HG03354 (cell line): ENCODE measurements around the gene TSLP.

Source experiments
- ATAC-seq: cut with Tn5 transposase; IDR thresholded peaks from one replicate; pipeline ENCODE4 v1.9.1; 2021; ENCODE audit warnings: mild to moderate bottlenecking; ENCODE audit not compliant: unreplicated experiment, poor library complexity, severe bottlenecking

Gene TSLP

DNA sequence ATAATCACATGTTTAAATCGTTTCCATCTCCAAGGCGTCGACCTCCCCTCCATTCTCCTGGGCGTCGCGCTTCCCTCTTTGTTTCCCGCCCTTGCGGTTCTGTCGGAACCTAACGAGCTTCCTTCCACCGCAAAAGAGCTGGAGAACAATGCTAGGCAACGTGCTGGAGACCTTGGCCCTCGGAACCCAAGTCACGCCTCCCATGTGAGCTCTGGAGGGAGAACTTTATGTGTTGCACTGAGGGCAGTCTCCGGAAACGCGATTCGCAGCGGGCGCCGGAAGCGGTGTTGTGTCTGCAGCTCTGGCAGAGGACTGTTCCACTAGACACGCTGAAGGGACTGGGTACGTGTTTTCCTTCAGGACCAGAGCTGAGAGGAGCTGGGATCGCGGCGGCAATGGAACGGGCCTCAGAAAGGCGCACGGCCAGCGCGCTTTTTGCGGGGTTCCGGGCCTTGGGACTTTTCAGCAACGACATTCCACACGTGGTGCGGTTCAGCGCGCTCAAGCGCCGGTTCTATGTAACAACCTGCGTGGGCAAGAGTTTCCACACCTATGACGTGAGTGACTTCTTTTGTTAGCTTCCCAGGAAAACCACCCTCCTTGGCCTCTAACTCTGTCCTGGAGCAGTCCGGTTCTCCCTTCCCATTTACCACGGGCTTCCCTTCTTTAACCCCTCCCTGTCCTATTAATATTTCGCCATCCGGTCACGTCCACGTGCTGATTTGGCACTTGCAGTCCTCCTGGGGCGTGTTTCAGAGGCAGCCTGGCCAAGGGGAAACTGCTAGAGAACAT lies 20.7 kb downstream of the TSLP start, which contains the start of gene WDR36:
WDR36 (plus strand) TSS at position 287 of the 792 bp plus-strand sequence; CDS start at position 396, 109 bp downstream.
- peak; percentile 95 for ATAC-seq

DNA sequence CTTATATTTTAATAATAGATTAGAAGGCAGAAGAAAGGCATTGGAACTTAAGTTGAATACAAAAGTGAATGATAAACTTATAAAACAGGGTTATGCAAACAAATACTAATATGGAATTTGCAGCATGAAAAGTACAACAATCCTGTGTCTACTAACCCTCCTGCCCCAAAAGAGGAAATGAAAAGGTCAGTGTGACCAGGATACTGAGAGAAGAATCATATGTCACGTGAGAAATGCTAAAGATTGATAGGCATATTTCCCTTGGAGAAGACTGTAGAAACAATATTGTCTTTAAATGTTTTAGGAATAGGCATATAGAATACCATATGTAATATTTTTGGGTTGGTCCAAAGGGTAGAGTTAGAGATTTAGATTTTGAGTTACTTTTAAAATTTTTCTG lies 24.5 kb downstream of the TSLP start:
- no peak for ATAC-seq

DNA sequence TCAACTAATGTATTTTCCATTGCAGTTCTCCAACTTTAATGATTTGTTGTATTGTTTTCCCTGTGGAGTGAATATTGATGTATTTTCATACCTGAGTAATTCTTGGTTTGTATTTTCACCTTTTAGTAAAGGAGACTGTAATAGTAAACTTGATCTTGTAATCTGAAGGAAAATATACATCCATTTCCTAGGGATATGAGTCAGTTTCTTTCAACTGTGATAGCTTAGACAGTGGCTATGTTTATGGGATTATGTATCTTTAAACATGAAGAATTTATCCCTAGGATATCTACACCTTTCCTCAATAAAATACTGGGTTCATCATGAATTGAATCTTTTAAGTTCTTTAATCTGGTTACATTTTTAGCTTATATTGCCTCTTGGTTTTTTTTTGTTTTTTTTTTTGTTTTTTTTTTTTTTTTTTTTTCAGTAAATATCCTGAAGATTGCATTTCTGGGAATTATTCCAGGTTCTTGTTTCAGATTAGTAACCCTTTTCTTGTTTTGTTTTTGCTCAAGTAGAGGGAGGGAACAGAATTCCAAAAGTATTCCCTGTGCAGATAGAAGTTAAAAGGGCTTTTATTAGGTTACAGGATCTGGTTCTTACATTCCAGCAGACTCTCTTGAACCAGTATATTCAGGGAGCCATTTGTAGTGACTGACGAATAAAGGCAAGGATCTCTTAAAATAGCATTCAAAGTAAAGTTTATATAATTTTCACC lies 27.7 kb downstream of the TSLP start:
- ATAC-seq: no peak

DNA sequence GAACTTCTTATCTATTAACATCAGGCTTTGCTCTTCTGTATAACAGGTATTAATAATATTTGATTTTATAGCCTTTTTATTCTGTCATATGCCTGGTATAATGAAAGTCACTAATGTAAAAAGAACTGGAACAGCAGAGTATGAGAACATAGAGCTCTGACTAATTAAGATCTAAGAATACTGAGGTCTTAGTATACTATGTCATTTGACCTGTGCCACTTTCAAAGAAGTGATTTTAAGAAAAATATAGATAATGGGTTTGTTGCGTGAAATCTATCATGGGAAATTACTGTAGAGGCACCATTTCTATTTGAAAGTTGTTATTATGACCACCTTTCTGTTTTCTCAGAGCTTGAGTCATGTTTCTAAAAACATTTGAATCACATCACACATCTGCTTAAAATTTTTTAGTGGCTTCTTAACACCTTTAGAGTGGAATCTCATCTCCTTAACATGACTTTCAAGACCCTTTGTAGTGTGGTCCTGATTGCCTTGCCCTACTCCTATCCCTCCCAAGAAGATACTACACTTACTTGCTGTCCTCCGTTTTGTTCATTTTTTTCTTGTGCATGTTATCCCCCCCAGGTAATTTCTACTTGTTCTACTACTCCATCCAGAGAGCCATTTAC lies 34.9 kb downstream of the TSLP start:
- no peak for ATAC-seq

DNA sequence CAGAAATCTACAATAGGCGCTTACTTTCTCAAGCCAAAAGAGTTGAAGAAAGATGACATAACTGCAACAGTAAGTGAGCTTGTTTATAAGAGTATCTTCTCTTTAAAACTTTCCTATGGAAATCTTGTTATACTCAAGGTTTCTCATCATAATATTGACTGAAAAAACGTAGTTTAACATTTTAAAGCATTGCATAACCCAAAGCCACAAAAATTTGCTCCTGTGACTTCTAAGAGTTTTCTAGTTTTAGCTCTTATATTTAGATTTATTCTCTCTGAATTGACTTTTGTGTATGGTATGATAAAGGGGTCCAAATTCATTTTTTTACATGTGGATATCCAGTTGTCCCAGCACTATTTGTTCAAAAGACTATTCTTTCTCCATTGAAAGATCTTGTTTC lies 35.9 kb downstream of the TSLP start:
- no peak for ATAC-seq

DNA sequence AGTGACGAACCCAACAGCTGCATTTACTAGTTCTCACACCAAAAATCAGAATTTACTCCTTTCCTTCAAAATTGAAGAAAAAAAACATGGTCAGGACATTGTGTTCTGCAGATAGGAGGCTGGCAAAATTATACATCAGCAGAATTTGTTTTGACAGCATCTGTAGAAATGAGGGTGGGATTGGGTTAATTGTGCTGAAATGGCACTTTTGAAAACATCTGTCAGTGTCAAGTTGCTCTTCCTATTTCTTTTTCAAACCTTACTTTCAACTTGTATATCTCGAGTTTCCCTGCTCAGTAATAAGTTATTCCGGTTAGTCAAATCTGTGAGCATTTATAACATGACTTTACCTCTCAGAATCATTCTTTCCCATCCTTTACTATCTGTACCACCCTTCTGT lies 40.4 kb downstream of the TSLP start:
- ATAC-seq: no peak

DNA sequence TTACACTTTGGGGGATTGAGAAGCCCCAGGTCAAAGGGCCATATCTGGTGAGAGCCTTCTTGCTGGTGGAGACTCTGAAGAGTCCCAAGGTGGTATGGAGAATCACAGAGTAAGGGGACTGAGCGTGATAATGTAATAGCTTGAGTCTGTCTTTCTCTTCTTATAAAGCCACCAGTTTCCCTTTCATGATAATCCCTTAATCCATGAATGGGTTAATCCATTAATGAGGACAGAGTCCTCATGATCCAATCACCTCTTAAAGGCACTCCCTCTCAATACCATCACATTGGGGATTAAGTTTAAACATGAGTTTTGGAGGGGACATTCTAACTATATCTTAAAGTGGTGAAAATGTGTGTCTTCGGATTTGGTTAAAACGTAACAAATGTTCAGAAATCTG lies 42.2 kb downstream of the TSLP start:
- ATAC-seq: no peak

DNA sequence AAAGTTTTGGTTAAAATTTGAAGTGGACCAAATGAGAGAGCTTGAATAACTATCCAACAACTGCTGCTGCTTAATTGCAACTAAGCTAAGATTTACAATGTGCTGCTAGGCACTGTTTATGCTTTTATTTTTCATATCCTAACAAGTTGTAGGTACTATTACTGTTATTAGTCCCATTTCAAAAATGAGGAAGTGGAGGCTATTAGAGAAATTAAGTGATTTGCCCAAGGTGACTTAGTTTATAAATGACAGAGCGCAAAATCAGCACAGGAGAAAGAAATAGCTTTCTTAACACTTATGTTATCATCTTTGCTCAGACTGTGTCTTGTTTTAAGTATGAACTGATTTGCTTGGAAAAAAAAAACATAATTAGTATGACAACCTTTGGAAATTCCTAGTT lies 43.7 kb downstream of the TSLP start:
- ATAC-seq: no peak

DNA sequence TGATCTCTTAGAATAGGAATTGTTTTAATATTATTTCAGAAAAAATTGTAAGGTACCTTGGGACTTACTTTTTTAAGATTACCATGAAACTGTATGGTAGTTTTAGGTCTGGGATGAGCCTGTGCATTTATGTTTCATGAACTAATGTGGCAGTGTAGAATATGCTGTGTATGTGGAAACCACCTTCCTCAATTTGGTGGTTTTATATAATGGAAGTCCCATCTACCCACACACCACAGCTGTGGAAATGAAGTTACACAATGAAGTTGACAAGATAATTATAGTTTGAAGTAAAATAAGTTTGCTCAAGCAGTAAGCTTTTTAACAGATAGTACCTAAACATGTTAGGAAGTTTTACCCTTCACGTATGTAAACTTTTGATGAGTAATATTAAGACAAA lies 45.0 kb downstream of the TSLP start:
- ATAC-seq: no peak

DNA sequence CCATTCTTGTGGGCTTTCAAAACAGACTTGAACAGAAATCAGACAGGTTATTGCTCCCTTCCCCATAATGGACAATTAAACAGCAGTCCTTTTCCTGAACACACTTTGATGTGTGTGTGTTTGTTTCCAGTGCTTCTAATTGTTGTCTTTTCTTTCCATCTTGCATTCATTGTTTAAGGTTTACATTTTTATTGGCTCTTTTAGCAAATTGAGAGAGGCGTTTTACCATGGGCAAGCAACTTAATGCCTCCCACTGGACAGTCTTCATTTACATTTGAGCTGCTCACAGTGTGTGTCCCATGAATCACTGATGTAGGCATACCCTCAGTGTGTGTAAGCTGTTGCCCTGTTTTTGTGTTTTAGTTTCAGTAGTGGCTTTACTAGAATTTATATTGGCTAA lies 45.6 kb downstream of the TSLP start:
- no peak for ATAC-seq

DNA sequence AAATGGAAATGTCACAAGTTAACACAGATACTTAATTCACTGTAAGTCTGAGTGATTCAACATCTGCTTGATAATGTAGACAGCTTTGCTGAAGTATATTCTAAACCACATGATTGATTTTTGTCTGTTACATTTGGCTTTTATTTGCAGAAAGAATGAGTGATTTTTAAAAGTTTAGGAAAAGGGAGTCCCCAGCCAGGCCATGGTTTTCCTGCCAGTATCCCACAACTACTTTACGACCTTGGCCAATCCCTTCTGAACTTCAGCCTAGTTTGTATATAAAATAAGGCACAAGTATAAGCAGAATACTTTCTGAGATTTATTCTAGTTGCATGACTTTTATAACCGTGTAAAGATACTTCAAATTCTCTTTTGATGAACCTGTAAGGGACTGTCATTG lies 47.7 kb downstream of the TSLP start:
- ATAC-seq: no peak

DNA sequence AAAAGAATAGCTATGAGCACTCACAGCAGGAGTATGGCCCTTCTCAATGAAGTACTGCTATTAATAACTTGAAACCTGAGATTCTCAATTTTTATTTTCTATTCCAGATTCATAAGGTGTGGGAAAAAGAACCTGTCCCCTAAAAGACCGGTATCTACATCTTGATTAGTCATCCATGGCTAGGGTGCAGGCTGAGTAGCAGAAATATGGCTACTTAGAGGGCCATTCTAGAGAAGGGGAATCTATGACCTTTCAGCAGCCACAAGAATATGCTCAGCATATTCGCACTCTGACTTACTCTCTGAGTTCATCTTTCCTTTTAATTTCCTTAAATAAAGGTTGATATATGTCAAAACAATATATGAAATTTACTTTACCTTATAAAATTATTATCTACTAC lies 48.3 kb downstream of the TSLP start:
- no peak for ATAC-seq

DNA sequence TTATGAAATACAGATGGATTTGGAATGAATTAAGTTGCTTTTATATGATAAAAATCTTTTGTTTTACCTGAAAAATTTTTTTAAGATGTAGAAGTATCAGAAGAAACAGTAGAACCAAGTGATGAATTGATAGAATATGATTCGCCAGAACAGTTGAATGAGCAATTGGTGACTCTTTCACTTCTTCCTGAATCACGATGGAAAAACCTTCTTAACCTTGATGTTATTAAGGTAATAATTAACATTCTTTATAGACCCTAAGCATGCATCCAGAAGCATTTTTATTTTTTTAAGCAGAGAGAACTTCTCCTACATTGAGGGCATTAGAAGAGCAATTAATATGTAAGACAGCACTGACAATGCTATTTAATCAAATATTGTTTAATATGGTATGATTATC lies 49.4 kb downstream of the TSLP start:
- no peak for ATAC-seq

DNA sequence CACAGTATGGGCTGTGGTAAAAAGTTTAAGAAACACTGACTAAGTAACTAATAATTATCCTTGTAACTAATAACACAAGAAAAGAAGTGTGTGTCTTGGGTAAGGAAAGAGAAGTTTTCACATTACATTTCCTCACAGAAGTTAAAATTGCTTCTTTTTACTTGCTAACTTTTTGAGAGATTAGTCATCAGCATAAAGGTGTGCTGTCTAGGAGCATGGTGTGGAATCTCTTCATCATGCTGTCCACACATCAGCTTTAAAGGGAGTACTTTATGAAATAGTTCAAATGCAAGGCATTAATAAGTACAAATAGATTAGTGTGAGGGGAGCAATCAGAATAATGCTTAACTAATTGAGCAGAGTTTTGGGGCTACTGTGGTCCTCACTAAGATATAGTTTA lies 50.4 kb downstream of the TSLP start:
- peak; percentile 17 for ATAC-seq

DNA sequence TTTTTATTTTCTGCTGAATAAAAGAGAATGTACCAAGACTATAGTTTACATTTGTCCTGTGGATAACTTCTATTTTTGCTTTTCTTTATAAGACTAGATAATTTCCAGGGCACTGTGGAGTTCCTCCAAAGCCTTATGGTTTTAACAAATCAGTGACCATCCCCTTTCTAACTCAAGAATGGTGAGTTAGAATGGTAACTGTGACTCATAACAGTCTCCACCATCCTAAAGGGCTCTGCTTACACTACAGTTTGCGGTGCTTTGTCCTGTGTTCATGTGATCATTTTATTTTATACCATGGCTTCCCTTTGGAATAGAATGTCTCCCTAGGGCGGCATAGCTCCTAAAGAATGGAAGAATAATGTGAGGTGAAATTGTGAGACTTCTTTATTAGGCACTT lies 50.9 kb downstream of the TSLP start:
- ATAC-seq: peak; percentile 68

DNA sequence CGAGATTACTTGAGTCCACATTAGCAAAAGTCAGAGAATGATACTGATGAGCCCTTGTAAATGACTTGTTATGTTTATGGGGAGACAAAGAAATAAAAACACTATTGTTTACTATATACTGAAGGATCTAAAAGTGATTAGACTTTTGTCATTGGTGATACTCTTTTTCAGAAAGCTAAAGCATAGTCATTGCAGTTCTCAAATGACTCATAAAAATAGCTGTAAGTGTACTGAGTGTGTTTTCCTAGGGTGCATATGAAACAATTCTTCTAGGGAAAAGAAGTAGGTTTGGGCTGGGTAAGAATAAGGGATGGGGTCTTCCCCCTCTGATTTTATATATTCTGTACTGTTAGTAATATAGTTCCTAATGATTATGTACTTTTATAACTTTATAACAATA lies 53.3 kb downstream of the TSLP start:
- ATAC-seq: no peak

DNA sequence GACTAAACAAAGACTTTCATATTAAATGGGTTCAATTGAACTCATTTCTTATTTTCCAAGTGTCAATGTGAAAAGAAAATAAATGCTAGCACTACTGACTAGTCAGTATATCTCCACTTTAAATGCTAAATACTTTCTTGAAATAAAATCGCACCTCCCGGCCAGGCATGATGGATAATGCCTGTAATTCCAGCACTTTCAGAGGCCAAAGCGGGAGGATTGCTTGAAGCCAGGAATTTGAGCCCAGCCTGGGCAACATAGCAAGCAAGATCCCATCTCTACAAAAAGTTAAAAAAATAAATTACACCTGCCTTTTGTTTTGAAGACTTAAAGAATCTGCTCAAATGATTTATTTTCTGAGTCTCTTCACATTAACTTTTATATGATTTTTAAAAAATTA lies 55.4 kb downstream of the TSLP start:
- ATAC-seq: no peak
